ENCODE data around the gene CAPN8. TPM values are rescaled to one million over a fixed set of nuclear protein-coding genes. Genes with fewer than 3 reads are reported as not detected.

The CAPN8 gene
- total RNA-seq, 1 experiment from 2014 or later: 0.54 TPM

DNA sequence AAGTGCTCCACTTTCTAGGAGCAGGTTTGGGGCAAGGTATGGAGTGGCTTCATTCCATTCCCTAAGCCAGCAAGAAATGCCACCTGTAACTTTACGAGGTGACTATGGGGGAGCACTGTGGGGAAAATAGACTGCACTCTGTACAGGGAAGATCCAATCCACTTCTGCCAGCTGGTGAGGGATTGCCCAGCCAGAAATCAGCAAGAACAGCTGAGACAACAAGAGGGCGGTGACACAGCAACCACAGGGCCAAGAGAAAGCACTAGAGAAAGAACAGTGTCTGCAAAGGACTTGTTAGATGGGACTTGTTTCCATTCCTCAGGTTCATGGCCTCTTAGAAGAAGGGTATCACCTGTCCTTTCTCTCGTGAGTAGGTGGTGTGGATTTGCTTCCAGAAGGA, 19.6 kb downstream of the CAPN8 start:
- no peaks in the 10 kb centered on the region for H3K9me2 ChIP-seq (ENCODE audit: insufficient read depth)
- ChIA-PET RAD21 (ENCODE audit: low non-redundant PET in 1 of 2, low total read pairs in 2 of 2, uncharacterized antibody in 2 of 2, unreplicated experiment in 2 of 2) (no interaction called here), CTCF (no interaction called here), POLR2A (no interaction called here)
- H3K9ac ChIP-seq (ENCODE audit: low read length): no peak overlapping the region
- no peaks in the 10 kb centered on the region for H4K20me1 ChIP-seq (ENCODE audit: insufficient read depth)
- DNase-seq (ENCODE audit: low read depth, low spot score): no peak
- no peak overlapping the region for H3K4me3 ChIP-seq (replicated peaks in 1 of 2; ENCODE audit: low read depth in 1 of 2, low read length in 2 of 2)
- ATAC-seq: no peak
- no peaks in the 10 kb centered on the region for H3K9me3 ChIP-seq (ENCODE audit: control insufficient read depth in 1 of 2, insufficient read depth in 1 of 2, low read depth in 1 of 2, low read length in 2 of 2)
- no peaks in the 10 kb centered on the region for H3K79me2 ChIP-seq (ENCODE audit: insufficient read depth, low read length)
- H3K4me1 ChIP-seq (ENCODE audit: control insufficient read depth in 1 of 2, insufficient read depth in 2 of 2, low read length in 2 of 2): no peaks in the 10 kb centered on the region
- no peaks in the 10 kb centered on the region; the same call in 1 of the 2 replicates for H3K27me3 ChIP-seq (ENCODE audit: insufficient read depth, low read length)
- H3K27ac ChIP-seq (ENCODE audit: low read depth, low read length): no peak overlapping the region
- H3K4me2 ChIP-seq (ENCODE audit: low read length): no peak overlapping the region
- intact Hi-C loops (cut with micrococcal nuclease): no loop called here
- no peak overlapping the region for H2AFZ ChIP-seq (ENCODE audit: low read depth, low read length, poor library complexity, severe bottlenecking)
- TF ChIP-seq EZH2 (IDR thresholded peaks at IDR 0.05) (no peak), POLR2A (IDR thresholded peaks at IDR 0.05; ENCODE audit: borderline replicate concordance, extremely low read depth, insufficient read depth, insufficient read length) (no peak), SP1 (IDR thresholded peaks at IDR 0.05; ENCODE audit: low read depth) (no peak), YY1 (IDR thresholded peaks at IDR 0.05; ENCODE audit: extremely low read depth, insufficient replicate concordance, low read depth, low read length) (no peak), CBX3 (IDR thresholded peaks at IDR 0.05; ENCODE audit: low read depth) (no peak), SIN3A (IDR thresholded peaks at IDR 0.05; ENCODE audit: low read depth) (no peak), EGR1 (IDR thresholded peaks at IDR 0.05; ENCODE audit: low read depth) (no peak), RAD21 (IDR thresholded peaks at IDR 0.05; ENCODE audit: low read depth) (no peak), ZFX (IDR thresholded peaks at IDR 0.05) (no peak), ELF1 (IDR thresholded peaks at IDR 0.05; ENCODE audit: borderline replicate concordance, low read depth) (no peak), ZNF274 (IDR thresholded peaks at IDR 0.05; ENCODE audit: low read depth, low read length) (no peak), EZH2phosphoT487 (IDR thresholded peaks at IDR 0.05; ENCODE audit: borderline replicate concordance) (no peak)
- TF ChIP-seq, protein P1, sequence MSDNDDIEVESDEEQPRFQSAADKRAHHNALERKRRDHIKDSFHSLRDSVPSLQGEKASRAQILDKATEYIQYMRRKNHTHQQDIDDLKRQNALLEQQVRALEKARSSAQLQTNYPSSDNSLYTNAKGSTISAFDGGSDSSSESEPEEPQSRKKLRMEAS (IDR thresholded peaks at IDR 0.05): no peak
- no peaks in the 10 kb centered on the region for H3K36me3 ChIP-seq (ENCODE audit: control insufficient read depth in 1 of 2, insufficient read depth in 2 of 2, low read length in 2 of 2)
- no TSS peak for BruUV-seq (replicated peaks)

GRCh38 chr1:223642237-223642636, 23.3 kb downstream of the CAPN8 start:
- H3K4me2 ChIP-seq (ENCODE audit: low read length): no peak overlapping the region
- H3K9me2 ChIP-seq (ENCODE audit: insufficient read depth): no peaks in the 10 kb centered on the region
- ATAC-seq: no peak
- no peaks in the 10 kb centered on the region for H3K4me1 ChIP-seq (ENCODE audit: control insufficient read depth in 1 of 2, insufficient read depth in 2 of 2, low read length in 2 of 2)
- no peak overlapping the region for H3K9ac ChIP-seq (ENCODE audit: low read length)
- no peak for TF ChIP-seq RAD21 (IDR thresholded peaks at IDR 0.05; ENCODE audit: low read depth)
- intact Hi-C loops (cut with micrococcal nuclease): no loop called here
- H4K20me1 ChIP-seq (ENCODE audit: insufficient read depth): no peaks in the 10 kb centered on the region
- CTCF ChIA-PET: interaction anchor here (2.1 kb wide), 1 partner anchor 14 kb away, joined by 7 read pairs; no protein-coding TSS in a partner anchor
- no peaks in the 10 kb centered on the region for H3K36me3 ChIP-seq (ENCODE audit: control insufficient read depth in 1 of 2, insufficient read depth in 2 of 2, low read length in 2 of 2)
- POLR2A ChIA-PET: no interaction called here
- no peak overlapping the region for H3K4me3 ChIP-seq (replicated peaks in 1 of 2; ENCODE audit: low read depth in 1 of 2, low read length in 2 of 2)
- H3K79me2 ChIP-seq (ENCODE audit: insufficient read depth, low read length): no peaks in the 10 kb centered on the region
- no peaks in the 10 kb centered on the region for H3K9me3 ChIP-seq (ENCODE audit: control insufficient read depth in 1 of 2, insufficient read depth in 1 of 2, low read depth in 1 of 2, low read length in 2 of 2)
- no peak overlapping the region for H3K27ac ChIP-seq (ENCODE audit: low read depth, low read length)
- RAD21 ChIA-PET (ENCODE audit: low non-redundant PET in 1 of 2, low total read pairs in 2 of 2, uncharacterized antibody in 2 of 2, unreplicated experiment in 2 of 2): no interaction called here
- no peak overlapping the region for H2AFZ ChIP-seq (ENCODE audit: low read depth, low read length, poor library complexity, severe bottlenecking)
- no TSS peak for BruUV-seq (replicated peaks)
- no peaks in the 10 kb centered on the region; the same call in 1 of the 2 replicates for H3K27me3 ChIP-seq (ENCODE audit: insufficient read depth, low read length)
- DNase-seq (ENCODE audit: low read depth, low spot score): no peak
